Neural progenitor cell (in vitro differentiated cells): ENCODE results near the gene FAM25A.
"Not testable (repeated sequence)": the region's sequence is repeated elsewhere in the genome, so short reads cannot be mapped to it uniquely, and the experiment has no call there.

Experiments
- EZH2 ChIP-seq: fragments of 200-600 bp; sonication (generic); IDR thresholded peaks from 2 replicates; pipeline ENCODE4 v1.6.1; 2017; ENCODE audit warnings: antibody characterized with exemption, mild to moderate bottlenecking, moderate library complexity
- TF ChIP-seq, protein P1 (sequence below): fragments of 200-600 bp; sonication (generic); IDR thresholded peaks from 2 replicates; pipeline ENCODE4 v1.5.1; 2017; ENCODE audit warnings: antibody characterized with exemption, mild to moderate bottlenecking

DNA sequence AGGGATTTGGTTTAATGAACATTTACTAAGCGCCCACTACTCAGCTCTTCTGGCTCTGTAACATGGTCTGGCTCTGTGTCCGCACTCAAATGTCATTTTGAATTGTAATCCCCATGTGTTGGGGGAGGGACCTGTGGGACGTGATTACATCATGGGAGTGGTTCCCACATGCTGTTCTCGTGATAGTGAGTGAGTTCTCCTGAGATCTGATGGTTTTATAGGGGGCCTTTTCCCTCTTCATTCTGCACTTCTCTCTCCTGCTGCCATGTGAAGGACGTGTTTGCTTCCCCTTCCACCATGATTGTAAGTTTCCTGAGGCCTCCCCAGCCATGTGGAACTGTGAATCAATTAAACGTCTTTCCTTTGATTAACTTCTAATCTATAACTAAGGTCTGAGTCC lies 39.1 kb upstream of the FAM25A start:
- TF ChIP-seq, protein P1, sequence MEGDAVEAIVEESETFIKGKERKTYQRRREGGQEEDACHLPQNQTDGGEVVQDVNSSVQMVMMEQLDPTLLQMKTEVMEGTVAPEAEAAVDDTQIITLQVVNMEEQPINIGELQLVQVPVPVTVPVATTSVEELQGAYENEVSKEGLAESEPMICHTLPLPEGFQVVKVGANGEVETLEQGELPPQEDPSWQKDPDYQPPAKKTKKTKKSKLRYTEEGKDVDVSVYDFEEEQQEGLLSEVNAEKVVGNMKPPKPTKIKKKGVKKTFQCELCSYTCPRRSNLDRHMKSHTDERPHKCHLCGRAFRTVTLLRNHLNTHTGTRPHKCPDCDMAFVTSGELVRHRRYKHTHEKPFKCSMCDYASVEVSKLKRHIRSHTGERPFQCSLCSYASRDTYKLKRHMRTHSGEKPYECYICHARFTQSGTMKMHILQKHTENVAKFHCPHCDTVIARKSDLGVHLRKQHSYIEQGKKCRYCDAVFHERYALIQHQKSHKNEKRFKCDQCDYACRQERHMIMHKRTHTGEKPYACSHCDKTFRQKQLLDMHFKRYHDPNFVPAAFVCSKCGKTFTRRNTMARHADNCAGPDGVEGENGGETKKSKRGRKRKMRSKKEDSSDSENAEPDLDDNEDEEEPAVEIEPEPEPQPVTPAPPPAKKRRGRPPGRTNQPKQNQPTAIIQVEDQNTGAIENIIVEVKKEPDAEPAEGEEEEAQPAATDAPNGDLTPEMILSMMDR = not testable (repeated sequence)
- TF ChIP-seq EZH2 = not testable (repeated sequence)
